ENCODE data around the gene AOPEP. TPM values are rescaled to one million over a fixed set of nuclear protein-coding genes. Genes with fewer than 3 reads are reported as not detected.

The AOPEP gene
- total RNA-seq, 4 donors from 2014 or later = 56.5 to 160 (median 103) TPM

DNA sequence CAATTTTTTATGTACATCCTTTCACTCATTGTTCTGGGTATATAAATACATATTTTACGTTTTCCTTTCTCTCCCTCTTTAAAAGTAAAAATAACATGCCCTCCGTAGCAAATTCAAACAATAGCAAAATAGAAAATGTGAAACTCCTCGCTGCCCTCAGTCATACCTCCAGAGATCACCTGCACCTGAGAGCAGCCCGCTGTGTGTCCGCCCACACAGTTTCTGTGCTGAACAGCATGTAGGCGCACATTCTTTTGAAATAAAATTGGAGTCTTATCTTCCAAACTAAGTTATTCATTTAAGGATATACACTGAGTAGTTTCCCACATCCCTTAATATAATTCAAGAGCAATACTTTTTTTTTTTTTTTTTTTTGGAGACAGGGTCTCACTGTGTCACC lies 255.7 kb downstream of the AOPEP start:
- in situ Hi-C loops (cut with MboI; ENCODE audit: low sequenced_read_pairs in 4 of 4) = no loop called here
- DNase-seq = no peak

DNA sequence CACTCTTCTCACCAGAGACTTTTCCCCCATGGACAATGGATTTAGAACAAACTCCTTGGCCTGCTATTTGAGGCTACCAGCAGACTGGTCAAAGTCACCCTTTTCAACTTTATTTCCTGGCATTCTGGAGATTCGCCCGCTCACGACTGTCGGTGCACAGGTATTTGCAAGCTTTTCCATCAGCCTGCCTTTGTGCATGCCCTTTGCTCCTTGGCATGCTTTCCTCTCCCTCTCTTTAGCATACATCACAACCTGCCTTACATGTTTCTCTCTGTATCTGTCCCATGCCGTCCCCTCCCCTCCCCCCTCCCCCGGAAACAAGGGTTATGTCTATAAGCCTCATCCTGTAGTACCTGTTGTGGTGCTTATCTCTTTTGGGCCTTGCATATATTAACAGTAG lies 257.1 kb downstream of the AOPEP start:
- Histone ChIP-seq H3K9me3 (no peaks in the 10 kb centered on the region), H3K4me1 (no peaks in the 10 kb centered on the region), H3K36me3 (no peaks in the 10 kb centered on the region), H3K4me3 (no peak overlapping the region), H3K27ac (no peak overlapping the region), H3K27me3 (no peaks in the 10 kb centered on the region)
- no peak for DNase-seq
- intact Hi-C loops (cut with DNase I; ENCODE audit: low total_unique reads) = no loop called here
- ATAC-seq = no peak
- in situ Hi-C loops (cut with MboI; ENCODE audit: low sequenced_read_pairs in 4 of 4) = no loop called here
- TF ChIP-seq, protein P1, sequence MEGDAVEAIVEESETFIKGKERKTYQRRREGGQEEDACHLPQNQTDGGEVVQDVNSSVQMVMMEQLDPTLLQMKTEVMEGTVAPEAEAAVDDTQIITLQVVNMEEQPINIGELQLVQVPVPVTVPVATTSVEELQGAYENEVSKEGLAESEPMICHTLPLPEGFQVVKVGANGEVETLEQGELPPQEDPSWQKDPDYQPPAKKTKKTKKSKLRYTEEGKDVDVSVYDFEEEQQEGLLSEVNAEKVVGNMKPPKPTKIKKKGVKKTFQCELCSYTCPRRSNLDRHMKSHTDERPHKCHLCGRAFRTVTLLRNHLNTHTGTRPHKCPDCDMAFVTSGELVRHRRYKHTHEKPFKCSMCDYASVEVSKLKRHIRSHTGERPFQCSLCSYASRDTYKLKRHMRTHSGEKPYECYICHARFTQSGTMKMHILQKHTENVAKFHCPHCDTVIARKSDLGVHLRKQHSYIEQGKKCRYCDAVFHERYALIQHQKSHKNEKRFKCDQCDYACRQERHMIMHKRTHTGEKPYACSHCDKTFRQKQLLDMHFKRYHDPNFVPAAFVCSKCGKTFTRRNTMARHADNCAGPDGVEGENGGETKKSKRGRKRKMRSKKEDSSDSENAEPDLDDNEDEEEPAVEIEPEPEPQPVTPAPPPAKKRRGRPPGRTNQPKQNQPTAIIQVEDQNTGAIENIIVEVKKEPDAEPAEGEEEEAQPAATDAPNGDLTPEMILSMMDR (IDR thresholded peaks at IDR 0.05 in 4 of 5, conservative IDR thresholded peaks at IDR 0.05 in 1 of 5) = no peak
- no peak for TF ChIP-seq POLR2A (IDR thresholded peaks at IDR 0.05)

More for the DNA sequence above, 255.7 kb downstream of the AOPEP start:
- Histone ChIP-seq H3K27ac (no peak overlapping the region), H3K4me1 (no peaks in the 10 kb centered on the region), H3K27me3 (no peaks in the 10 kb centered on the region), H3K9me3 (no peaks in the 10 kb centered on the region), H3K36me3 (no peaks in the 10 kb centered on the region), H3K4me3 (no peak overlapping the region)
- intact Hi-C loops (cut with DNase I; ENCODE audit: low total_unique reads) = no loop called here
- TF ChIP-seq, protein P1 (IDR thresholded peaks at IDR 0.05 in 4 of 5, conservative IDR thresholded peaks at IDR 0.05 in 1 of 5) = no peak
- ATAC-seq = no peak

DNA sequence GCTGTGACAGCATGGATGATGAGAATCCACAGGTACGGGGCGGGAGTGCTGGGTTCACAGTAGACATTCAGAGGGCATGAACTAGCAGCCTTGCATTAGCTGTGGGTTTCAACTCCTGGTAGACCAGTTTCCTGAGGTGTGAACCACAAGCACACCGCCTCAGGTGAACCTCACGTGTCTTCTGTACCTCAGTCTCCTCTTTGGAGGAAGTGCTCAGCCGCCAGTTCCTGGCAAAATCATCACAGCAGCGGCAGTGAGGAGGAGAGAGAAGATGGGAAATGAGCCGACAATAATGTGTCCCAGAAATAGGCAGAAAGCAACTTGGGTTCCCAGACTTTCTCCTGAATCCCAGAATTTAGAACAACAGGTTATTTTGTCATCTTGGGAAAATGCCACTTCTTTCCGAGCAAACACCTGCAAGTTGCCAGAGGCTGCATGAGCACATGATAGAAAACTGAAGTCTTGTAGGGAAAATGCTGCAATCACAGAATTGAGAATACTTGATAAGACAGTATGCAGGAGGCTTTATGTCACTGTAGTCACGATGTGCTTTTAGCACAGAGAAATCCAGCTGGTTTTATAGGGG lies 258.5 kb downstream of the AOPEP start:
- ATAC-seq = no peak
- Histone ChIP-seq H3K27me3 (no peaks in the 10 kb centered on the region), H3K4me1 (no peaks in the 10 kb centered on the region), H3K4me3 (no peak overlapping the region), H3K36me3 (no peaks in the 10 kb centered on the region), H3K27ac (no peak overlapping the region), H3K9me3 (no peaks in the 10 kb centered on the region)
- DNase-seq = no peak
- intact Hi-C loops (cut with DNase I; ENCODE audit: low total_unique reads) (no loop called here), in situ Hi-C loops (cut with MboI; ENCODE audit: low sequenced_read_pairs in 4 of 4) (no loop called here)
- TF ChIP-seq POLR2A (IDR thresholded peaks at IDR 0.05) = no peak
- TF ChIP-seq, protein P1 (IDR thresholded peaks at IDR 0.05 in 4 of 5, conservative IDR thresholded peaks at IDR 0.05 in 1 of 5) = no peak

DNA sequence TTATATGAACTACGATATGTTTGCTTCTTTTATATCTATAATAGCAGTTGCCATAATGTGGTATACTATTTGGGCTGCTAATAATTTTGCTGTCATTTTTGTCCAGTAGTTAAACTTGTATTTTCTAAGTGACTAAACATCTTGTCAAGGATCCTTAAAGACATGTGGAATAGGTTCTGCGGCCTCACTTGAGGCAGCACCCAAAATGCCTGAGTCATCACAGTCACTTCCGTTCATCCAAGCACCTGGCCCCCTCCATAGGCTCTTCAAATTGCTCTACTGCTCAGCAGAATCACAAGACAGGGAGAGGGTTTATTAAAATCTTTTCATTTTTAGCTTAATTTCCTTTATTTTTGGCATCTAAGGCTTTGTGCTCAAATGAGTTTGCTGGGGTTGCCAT lies 259.1 kb downstream of the AOPEP start:
- TF ChIP-seq POLR2A (IDR thresholded peaks at IDR 0.05) = no peak
- TF ChIP-seq, protein P1 (IDR thresholded peaks at IDR 0.05 in 4 of 5, conservative IDR thresholded peaks at IDR 0.05 in 1 of 5) = no peak
- in situ Hi-C loops (cut with MboI; ENCODE audit: low sequenced_read_pairs in 4 of 4) = no loop called here
- Histone ChIP-seq H3K4me1 (no peaks in the 10 kb centered on the region), H3K27me3 (no peaks in the 10 kb centered on the region), H3K9me3 (no peaks in the 10 kb centered on the region), H3K36me3 (no peaks in the 10 kb centered on the region), H3K4me3 (no peak overlapping the region), H3K27ac (no peak overlapping the region)
- ATAC-seq (no peak), DNase-seq (no peak)
- intact Hi-C loops (cut with DNase I; ENCODE audit: low total_unique reads) = no loop called here

DNA sequence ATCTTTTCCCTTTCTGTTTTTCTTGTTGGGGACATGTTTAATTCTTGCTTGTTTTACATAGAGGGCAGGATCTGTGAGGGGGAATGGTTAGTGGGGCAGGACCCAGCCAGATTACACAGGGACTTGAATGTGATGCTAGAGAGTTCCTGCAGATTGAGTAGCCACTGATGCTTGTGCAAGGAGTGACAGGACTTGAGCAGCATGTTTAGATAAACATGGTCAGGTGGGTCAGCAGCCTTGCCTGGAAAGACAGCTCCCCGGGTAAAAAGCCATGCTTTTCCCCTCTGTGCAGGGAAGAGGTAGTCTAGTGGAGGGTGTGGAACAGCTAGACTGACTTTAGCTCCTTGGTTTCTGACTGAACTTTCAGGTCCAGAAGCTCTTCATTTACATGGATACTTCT lies 261.2 kb downstream of the AOPEP start:
- intact Hi-C loops (cut with DNase I; ENCODE audit: low total_unique reads) (no loop called here), in situ Hi-C loops (cut with MboI; ENCODE audit: low sequenced_read_pairs in 4 of 4) (no loop called here)
- Histone ChIP-seq H3K36me3 (no peaks in the 10 kb centered on the region), H3K4me1 (no peaks in the 10 kb centered on the region), H3K27me3 (no peaks in the 10 kb centered on the region), H3K9me3 (no peaks in the 10 kb centered on the region), H3K4me3 (no peak overlapping the region), H3K27ac (no peak overlapping the region)
- TF ChIP-seq, protein P1 (IDR thresholded peaks at IDR 0.05 in 4 of 5, conservative IDR thresholded peaks at IDR 0.05 in 1 of 5) = no peak
- no peak for TF ChIP-seq POLR2A (IDR thresholded peaks at IDR 0.05)
- DNase-seq = no peak
- no peak for ATAC-seq
